MCF 10A (cell line): ENCODE data around the gene TEX2. TPM values are rescaled to one million over a fixed set of nuclear protein-coding genes. Genes with fewer than 3 reads are reported as not detected.

Experiments used
- BruUV-seq: library from RNA; stranded (reverse); fragments of 400-500 nt; replicated peaks from 2 replicates; lab custom pipeline; 2021; lab: Mats Ljungman, UMichigan
- CTCF ChIA-PET: fragments of 300-600 bp; sonication (Branson Sonifier 250); formaldehyde crosslinking; extraction: SDS; loops from one replicate; lab custom pipeline; 2021; ENCODE audit warnings: antibody characterized with exemption, inconsistent platforms; lab: Yijun Ruan, JAX
- POLR2A ChIA-PET: fragments of 300-600, 350-650 bp; sonication (Branson Sonifier 250); formaldehyde crosslinking; extraction: SDS; loops from one replicate; lab custom pipeline; 2020; ENCODE audit warnings: antibody characterized with exemption, inconsistent platforms; lab: Yijun Ruan, JAX
- DNase-seq: peaks from one replicate; pipeline ENCODE4 v3.0.0-alpha.2; 2018; ENCODE audit not compliant: unreplicated experiment
- H3K27ac Mint-ChIP-seq: one replicate; pipeline ENCODE4 v1.8.0; 2022; ENCODE audit warnings: mild to moderate bottlenecking, low read depth, mixed read lengths; ENCODE audit not compliant: unreplicated experiment
- H3K27me3 Mint-ChIP-seq: one replicate; pipeline ENCODE4 v1.8.0; 2022; ENCODE audit warnings: mixed read lengths; ENCODE audit not compliant: insufficient read depth, unreplicated experiment
- H3K36me3 Mint-ChIP-seq: one replicate; pipeline ENCODE4 v1.8.0; 2022; ENCODE audit warnings: mild to moderate bottlenecking, moderate library complexity, mixed read lengths; ENCODE audit not compliant: insufficient read depth, unreplicated experiment
- H3K4me1 Mint-ChIP-seq: one replicate; pipeline ENCODE4 v1.8.0; 2022; ENCODE audit warnings: mixed read lengths; ENCODE audit not compliant: insufficient read depth, unreplicated experiment
- H3K4me3 Mint-ChIP-seq: one replicate; pipeline ENCODE4 v1.8.0; 2022; ENCODE audit warnings: mild to moderate bottlenecking, moderate library complexity, mixed read lengths; ENCODE audit not compliant: unreplicated experiment
- H3K9me3 Mint-ChIP-seq: one replicate; pipeline ENCODE4 v1.8.0; 2022; ENCODE audit warnings: mixed read lengths; ENCODE audit not compliant: unreplicated experiment
- intact Hi-C: fragments of 100-400 bp; cut with micrococcal nuclease; formaldehyde crosslinking; loops from 2 replicates; pipeline ENCODE4 v1.14.1; 2022
- total RNA-seq: library from RNA; stranded (reverse); gene quantifications from 2 replicates; pipeline ENCODE4 v1.2.3, GENCODE V29; 2022
- TF ChIP-seq, protein P1 (sequence below): fragments of 200-600 bp; IDR thresholded peaks from one replicate; pipeline ENCODE4 v1.8.0; 2022; ENCODE audit warnings: antibody characterized with exemption, mild to moderate bottlenecking; ENCODE audit not compliant: unreplicated experiment

TEX2 gene
- total RNA-seq, 1 experiment from 2014 or later = 42.2 TPM

GRCh38 chr17:64203630-64204029 lies 59.4 kb downstream of the TEX2 start:
- Mint-ChIP-seq H3K36me3 (peaks cover 34% of the 10 kb centered on the region), H3K4me1 (peaks cover 42% of the 10 kb centered on the region), H3K9me3 (no peaks in the 10 kb centered on the region), H3K27me3 (no peaks in the 10 kb centered on the region), H3K4me3 (no peak overlapping the region), H3K27ac (peak overlapping the region; percentile 55)
- TF ChIP-seq, protein P1, sequence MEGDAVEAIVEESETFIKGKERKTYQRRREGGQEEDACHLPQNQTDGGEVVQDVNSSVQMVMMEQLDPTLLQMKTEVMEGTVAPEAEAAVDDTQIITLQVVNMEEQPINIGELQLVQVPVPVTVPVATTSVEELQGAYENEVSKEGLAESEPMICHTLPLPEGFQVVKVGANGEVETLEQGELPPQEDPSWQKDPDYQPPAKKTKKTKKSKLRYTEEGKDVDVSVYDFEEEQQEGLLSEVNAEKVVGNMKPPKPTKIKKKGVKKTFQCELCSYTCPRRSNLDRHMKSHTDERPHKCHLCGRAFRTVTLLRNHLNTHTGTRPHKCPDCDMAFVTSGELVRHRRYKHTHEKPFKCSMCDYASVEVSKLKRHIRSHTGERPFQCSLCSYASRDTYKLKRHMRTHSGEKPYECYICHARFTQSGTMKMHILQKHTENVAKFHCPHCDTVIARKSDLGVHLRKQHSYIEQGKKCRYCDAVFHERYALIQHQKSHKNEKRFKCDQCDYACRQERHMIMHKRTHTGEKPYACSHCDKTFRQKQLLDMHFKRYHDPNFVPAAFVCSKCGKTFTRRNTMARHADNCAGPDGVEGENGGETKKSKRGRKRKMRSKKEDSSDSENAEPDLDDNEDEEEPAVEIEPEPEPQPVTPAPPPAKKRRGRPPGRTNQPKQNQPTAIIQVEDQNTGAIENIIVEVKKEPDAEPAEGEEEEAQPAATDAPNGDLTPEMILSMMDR = no peak
- BruUV-seq = no TSS peak
- intact Hi-C loops = no loop called here
- no peak for DNase-seq
- POLR2A ChIA-PET = interaction anchor here (1.2 to 5.7 kb wide), 4 partner anchors 12 to 56 kb away, joined by 4 to 66 read pairs (median 34); no protein-coding TSS in a partner anchor
- CTCF ChIA-PET = interaction anchor here (1.1 to 3.7 kb wide), 4 partner anchors 11 to 215 kb away, joined by 3 to 9 read pairs (median 6); no protein-coding TSS in a partner anchor

DNA sequence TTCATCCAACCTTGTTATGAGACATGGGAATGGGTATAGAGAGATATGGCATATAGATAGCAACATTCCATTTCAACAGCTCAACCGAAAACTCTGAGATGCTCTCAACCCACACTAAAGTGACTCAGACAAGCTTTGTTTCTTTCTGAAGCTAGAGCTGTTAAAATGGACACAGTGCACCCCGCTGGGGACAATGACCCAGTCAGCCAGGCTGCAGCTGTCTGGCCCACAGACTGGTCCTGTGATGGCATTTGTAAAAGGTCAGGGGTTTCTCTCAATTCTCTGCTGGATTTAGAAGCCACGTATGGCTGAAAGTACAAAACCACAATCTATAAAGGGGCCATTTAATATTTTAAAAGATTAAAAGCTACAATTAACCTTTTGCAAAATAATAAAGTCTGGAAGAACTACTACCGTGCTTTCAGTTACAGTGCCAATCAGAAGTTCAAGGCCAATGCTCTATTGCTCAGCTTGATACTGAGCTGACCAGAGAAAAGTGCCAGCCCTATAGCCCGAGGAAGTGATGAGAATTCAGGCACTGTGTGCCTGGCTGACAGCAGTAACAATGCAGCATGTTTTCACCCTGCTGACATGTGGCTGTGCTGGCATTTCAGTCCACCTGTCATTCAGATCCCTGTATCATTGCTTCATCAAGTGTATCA lies 60.2 kb downstream of the TEX2 start:
- Mint-ChIP-seq H3K4me1 (peaks cover 42% of the 10 kb centered on the region), H3K9me3 (no peaks in the 10 kb centered on the region), H3K27ac (peak overlapping the region; percentile 55), H3K4me3 (no peak overlapping the region), H3K36me3 (peaks cover 32% of the 10 kb centered on the region), H3K27me3 (no peaks in the 10 kb centered on the region)
- intact Hi-C loops = no loop called here
- no TSS peak for BruUV-seq
- TF ChIP-seq, protein P1 = no peak
- ChIA-PET POLR2A (interaction anchor here (0.9 to 5.7 kb wide), 9 partner anchors 9 to 60 kb away, joined by 3 to 66 read pairs (median 4); partner anchors contain the start of gene TEX2), CTCF (interaction anchor here (1.4 to 3.7 kb wide), 3 partner anchors 12 to 216 kb away, joined by 5 to 9 read pairs (median 6); no protein-coding TSS in a partner anchor)
- DNase-seq = peak; percentile 29

DNA sequence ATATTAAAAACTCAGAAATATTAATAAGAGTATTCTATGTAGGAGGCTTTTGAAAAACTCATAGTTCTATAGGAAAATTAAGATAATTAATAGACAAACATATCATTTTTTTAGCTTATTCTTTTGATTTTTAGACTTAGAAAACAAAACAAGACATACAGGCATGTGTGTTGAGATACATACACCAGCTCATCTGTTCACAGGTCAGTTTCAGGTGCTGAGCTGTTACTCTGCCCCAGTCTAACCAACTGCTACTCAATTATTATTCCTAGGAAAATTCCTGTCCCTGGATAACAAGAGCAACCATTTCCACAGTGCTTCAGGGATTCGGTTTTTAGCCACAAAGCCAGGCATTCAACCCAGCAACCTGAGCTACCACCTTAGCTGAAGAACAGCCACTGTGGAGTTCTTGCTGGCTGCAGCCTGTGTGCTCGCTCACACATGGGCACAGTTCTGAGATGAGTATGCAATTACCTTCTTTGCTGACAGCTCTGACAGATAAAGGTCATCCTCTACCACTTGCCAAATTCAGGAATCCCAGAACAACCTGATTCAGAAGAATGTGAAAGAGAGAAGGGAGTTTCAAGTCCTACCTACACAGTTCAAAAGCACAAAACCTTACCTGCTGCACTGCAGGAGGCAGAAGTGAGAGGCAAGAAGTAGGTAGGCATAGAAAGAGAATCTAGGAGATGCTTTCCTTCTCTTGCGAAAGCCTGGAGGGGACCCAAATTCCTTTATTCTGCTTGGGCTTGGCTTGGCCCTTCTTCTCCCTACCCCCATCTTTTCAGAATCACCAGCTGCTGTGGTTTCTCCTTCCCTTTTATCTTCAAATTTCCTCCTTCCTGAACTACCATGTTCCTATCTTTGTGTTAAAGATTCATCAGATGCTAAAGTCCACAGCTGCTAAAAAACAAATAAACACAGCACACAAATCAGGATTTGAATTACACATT lies 62.7 kb downstream of the TEX2 start:
- Mint-ChIP-seq H3K4me3 (no peak overlapping the region), H3K36me3 (peaks cover 20% of the 10 kb centered on the region), H3K4me1 (peaks cover 47% of the 10 kb centered on the region), H3K27me3 (no peaks in the 10 kb centered on the region), H3K27ac (no peak overlapping the region), H3K9me3 (no peaks in the 10 kb centered on the region)
- ChIA-PET POLR2A (interaction anchor here (0.6 to 5.7 kb wide), 14 partner anchors 10 to 427 kb away, joined by 3 to 66 read pairs (median 6); partner anchors contain the start of genes CCDC47 and DDX42), CTCF (interaction anchor here (0.6 to 3.7 kb wide), 10 partner anchors 8 to 424 kb away, joined by 3 to 9 read pairs (median 4); no protein-coding TSS in a partner anchor)
- TF ChIP-seq, protein P1 = no peak
- no TSS peak for BruUV-seq
- DNase-seq = peak; percentile 46
- intact Hi-C loops = no loop called here
